Keratinocyte (primary cell): ENCODE data around the gene HRK.

Experiments used
- CTCF ChIP-seq, 3 experiments: IDR thresholded peaks in 1 of 3; conservative IDR thresholded peaks in 1 of 3; optimal IDR thresholded peaks in 1 of 3; 2 replicates in 2 of 3; 3 replicates in 1 of 3; pipeline versions ENCODE3 to v1.5.1; 2011; ENCODE audit warnings: low read length in 3 of 3, mild to moderate bottlenecking in 3 of 3, moderate library complexity in 2 of 3, control low read depth in 1 of 3, inconsistent platforms in 1 of 3; ENCODE audit not compliant: insufficient read depth in 2 of 3; ENCODE audit errors: extremely low read depth in 1 of 3
- EZH2 ChIP-seq: IDR thresholded peaks from one replicate; pipeline ENCODE4 v1.6.1; 2012; ENCODE audit warnings: inconsistent platforms, mild to moderate bottlenecking, low read length, moderate library complexity

- TF ChIP-seq CTCF (optimal IDR thresholded peaks at IDR 0.05 in 1 of 3, IDR thresholded peaks at IDR 0.05 in 1 of 3, conservative IDR thresholded peaks at IDR 0.05 in 1 of 3; ENCODE audit: extremely low read depth in 1 of 3, insufficient read depth in 2 of 3, low read length in 3 of 3) (no peak), EZH2 (no peak)
These were observed 69.0 kb downstream of the HRK start for GRCh38 chr12:116812238-116812637.
